A549 (cell line): Measurements from ENCODE around the gene LRP6. TPM values are rescaled to one million over a fixed set of nuclear protein-coding genes. Genes with fewer than 3 reads are reported as not detected.

Source experiments
- ATAC-seq, 2 experiments: fragments of 200-7000 bp in 1 of 2; fragments of >200 bp in 1 of 2; cut with Nextera tagmentation in 1 of 2; cut with Tn5 transposase in 1 of 2; 3 replicates each; pipeline versions ENCODE4 v1.8.0 to v1.9.1; 2018 to 2020; ENCODE audit warnings: mild to moderate bottlenecking in 1 of 2, moderate library complexity in 1 of 2
- CTCF ChIA-PET: fragments of 300-600 bp; sonication (Branson Sonifier 250); formaldehyde crosslinking; extraction: SDS; loops from one replicate; lab custom pipeline; 2021; ENCODE audit warnings: antibody characterized with exemption, inconsistent platforms; lab: Yijun Ruan, JAX
- POLR2A ChIA-PET: fragments of 350-600 bp; formaldehyde crosslinking; extraction: SDS; loops from one replicate; lab custom pipeline; 2021; ENCODE audit warnings: antibody characterized with exemption, inconsistent platforms; lab: Yijun Ruan, JAX
- DNase-seq, 2 experiments: peaks; one replicate each; pipeline versions ENCODE4 v3.0.0 to v3.0.0-alpha.2; 2011 to 2016; ENCODE audit warnings: low read depth in 1 of 2, low spot score in 1 of 2
- FAIRE-seq: peaks from 2 replicates; lab custom pipeline; 2011; peaks lifted over from hg19 to GRCh38; lab: Jason Lieb, UNC
- H3K27ac ChIP-seq, 2 experiments: fragments of >200 bp; sonication (Bioruptor Twin); formaldehyde crosslinking; 3 replicates each; pipeline ENCODE4 v1.5.1; 2016 to 2017
- H3K4me1 ChIP-seq: fragments of >200 bp; sonication (Bioruptor Twin); formaldehyde crosslinking; 3 replicates; pipeline ENCODE4 v1.6.1; 2016
- H3K4me2 ChIP-seq: fragments of >200 bp; sonication (Bioruptor Twin); formaldehyde crosslinking; 3 replicates; pipeline ENCODE4 v1.6.1; 2016
- H3K4me3 ChIP-seq: fragments of >200 bp; sonication (Bioruptor Twin); formaldehyde crosslinking; 3 replicates; pipeline ENCODE4 v1.5.1; 2016
- H3K9me3 ChIP-seq: fragments of >200 bp; sonication (Bioruptor Twin); formaldehyde crosslinking; 3 replicates; pipeline ENCODE4 v1.6.1; 2016
- BHLHE40 ChIP-seq: IDR thresholded peaks from 2 replicates; pipeline ENCODE4 v1.6.1; 2012; ENCODE audit warnings: low read depth, low read length, inconsistent platforms
- CBX8 ChIP-seq: fragments of 200-600 bp; sonication (generic); IDR thresholded peaks from 2 replicates; pipeline ENCODE4 v1.6.1; 2016
- CHD2 ChIP-seq: fragments of 150-350 bp; IDR thresholded peaks from 2 replicates; pipeline ENCODE4 v1.6.1; 2014; ENCODE audit warnings: low read length; ENCODE audit not compliant: partially characterized antibody
- CTCF ChIP-seq: fragments of >200 bp; sonication (Bioruptor Twin); formaldehyde crosslinking; IDR thresholded peaks from 3 replicates; pipeline ENCODE4 v1.5.1; 2016
- HDAC2 ChIP-seq: fragments of 200-600 bp; sonication (generic); IDR thresholded peaks from 2 replicates; pipeline ENCODE4 v1.6.1; 2016
- HES2 ChIP-seq: fragments of >200 bp; sonication (Bioruptor Twin); formaldehyde crosslinking; IDR thresholded peaks from 2 replicates; pipeline ENCODE4 v1.6.1; 2016
- HEYL ChIP-seq: fragments of 250-450 bp; sonication (Bioruptor Pico); IDR thresholded peaks from 2 replicates; pipeline ENCODE4 v1.8.0; 2021; ENCODE audit warnings: mild to moderate bottlenecking, moderate library complexity
- HOXA7 ChIP-seq: fragments of 250-450 bp; sonication (Bioruptor Pico); IDR thresholded peaks from 2 replicates; pipeline ENCODE4 v1.5.0; 2020; ENCODE audit warnings: mild to moderate bottlenecking, moderate library complexity
- HOXB5 ChIP-seq: fragments of 250-450 bp; sonication (Bioruptor Pico); IDR thresholded peaks from 2 replicates; pipeline ENCODE4 v1.5.0; 2020; ENCODE audit warnings: mild to moderate bottlenecking, moderate library complexity
- JUN ChIP-seq, 2 experiments: fragments of >200 bp; sonication (Bioruptor Twin); formaldehyde crosslinking; IDR thresholded peaks; 2 replicates in 1 of 2; 3 replicates in 1 of 2; pipeline ENCODE4 v1.6.1; 2016 to 2017
- KDM5A ChIP-seq: fragments of 200-600 bp; sonication (generic); IDR thresholded peaks from 2 replicates; pipeline ENCODE4 v1.6.1; 2016; ENCODE audit warnings: antibody characterized with exemption, mild to moderate bottlenecking
- MYC ChIP-seq: IDR thresholded peaks from 2 replicates; pipeline ENCODE4 v1.6.1; 2012; ENCODE audit warnings: mild to moderate bottlenecking, inconsistent platforms, low read length, improper control_type of control experiment, borderline replicate concordance
- PHF8 ChIP-seq: fragments of 200-600 bp; sonication (generic); IDR thresholded peaks from 2 replicates; pipeline ENCODE4 v1.6.1; 2016; ENCODE audit warnings: low read depth, mild to moderate bottlenecking, antibody characterized with exemption, moderate library complexity, borderline replicate concordance
- POLR2A ChIP-seq: IDR thresholded peaks from 2 replicates; pipeline ENCODE4 v1.6.1; 2012; ENCODE audit warnings: mild to moderate bottlenecking, low read length
- RAD21 ChIP-seq, 2 experiments: fragments of >200 bp in 1 of 2; sonication (Bioruptor Twin) in 1 of 2; formaldehyde crosslinking in 1 of 2; IDR thresholded peaks in 1 of 2; conservative IDR thresholded peaks in 1 of 2; 2 replicates in 1 of 2; 3 replicates in 1 of 2; pipeline ENCODE4 v1.6.1; 2012 to 2018; ENCODE audit warnings: inconsistent platforms in 1 of 2
- RARB ChIP-seq: fragments of 250-450 bp; sonication (Bioruptor Pico); IDR thresholded peaks from 2 replicates; pipeline ENCODE4 v1.8.0; 2021; ENCODE audit warnings: mild to moderate bottlenecking, moderate library complexity
- RCOR1 ChIP-seq: fragments of 150-350 bp; IDR thresholded peaks from 2 replicates; pipeline ENCODE4 v1.6.1; 2014; ENCODE audit warnings: antibody characterized with exemption, low read length, low read depth
- RFX5 ChIP-seq: fragments of 450-650 bp; IDR thresholded peaks from 2 replicates; pipeline ENCODE4 v1.7.1; 2014; ENCODE audit warnings: antibody characterized with exemption, mild to moderate bottlenecking, moderate library complexity
- RNF2 ChIP-seq: fragments of 200-600 bp; sonication (generic); IDR thresholded peaks from 2 replicates; pipeline ENCODE4 v1.6.1; 2016; ENCODE audit warnings: low read depth, mild to moderate bottlenecking, antibody characterized with exemption, moderate library complexity, borderline replicate concordance
- TFCP2L1 ChIP-seq: fragments of 250-450 bp; sonication (Bioruptor Pico); IDR thresholded peaks from 2 replicates; pipeline ENCODE4 v1.5.0; 2021; ENCODE audit warnings: mild to moderate bottlenecking
- TP53 ChIP-seq: fragments of 250-450 bp; sonication (Bioruptor Pico); IDR thresholded peaks from 2 replicates; pipeline ENCODE4 v1.5.0; 2021; ENCODE audit warnings: mild to moderate bottlenecking, moderate library complexity
- ZC3H11A ChIP-seq: fragments of 450-650 bp; IDR thresholded peaks from 2 replicates; pipeline ENCODE4 v1.6.1; 2014; ENCODE audit warnings: antibody characterized with exemption, mild to moderate bottlenecking
- ZFP36 ChIP-seq: fragments of 450-650 bp; IDR thresholded peaks from 2 replicates; pipeline ENCODE4 v1.6.1; 2014; ENCODE audit warnings: borderline replicate concordance; ENCODE audit not compliant: partially characterized antibody
- ZSCAN20 ChIP-seq: fragments of 250-450 bp; sonication (Bioruptor Pico); IDR thresholded peaks from 2 replicates; pipeline ENCODE4 v1.8.0; 2022; ENCODE audit warnings: mild to moderate bottlenecking, moderate library complexity
- WGBS: methylation state at CpG from one replicate; pipeline ENCODE4 v1.1.6; 2017; ENCODE audit errors: missing lambda C conversion rate; 5-methylcytosine and 5-hydroxymethylcytosine counted together
- polyA plus RNA-seq, 4 experiments: library from polyadenylated mRNA; depleted of rRNA in 3 of 4; stranded (reverse); fragments of >200 nt; fragmentation: RNase III in 1 of 4; extraction: RNeasy Plus Mini Kit Qiagen cat#74134 plus additional on column Dnase treatment in 1 of 4; gene quantifications; 2 replicates in 3 of 4; 3 replicates in 1 of 4; pipeline ENCODE4 v1.2.3, GENCODE V29; 2011 to 2017
- TF ChIP-seq, protein P1 (sequence below): fragments of 250-450 bp; sonication (Bioruptor Pico); IDR thresholded peaks from 2 replicates; pipeline ENCODE4 v1.5.0; 2021; ENCODE audit warnings: mild to moderate bottlenecking, moderate library complexity, borderline replicate concordance
- TF ChIP-seq, protein P2 (sequence below): IDR thresholded peaks from 2 replicates; pipeline ENCODE4 v1.6.1; 2012

LRP6 gene
- polyA plus RNA-seq, 2 of the 4 experiments (the other 2 are of a cell fraction) = 26.6 to 50.3 TPM

DNA sequence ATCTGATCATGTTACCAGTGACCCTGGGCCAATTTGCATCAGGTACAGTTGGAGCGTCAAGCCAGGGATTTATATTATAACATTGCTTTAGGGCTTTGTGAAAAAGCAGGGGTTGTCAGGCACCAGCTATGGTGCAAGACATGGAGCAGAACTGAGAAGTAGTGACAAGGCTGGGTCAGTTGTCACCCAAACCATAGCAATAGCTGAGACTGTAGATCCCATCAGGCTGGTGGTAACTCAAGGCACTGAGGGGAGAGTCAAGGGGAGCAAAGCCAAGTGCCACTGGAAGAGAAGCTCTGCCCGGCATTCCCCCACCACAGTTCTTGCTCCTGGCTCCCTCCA, 179.2 kb downstream of the LRP6 start:
- no peak overlapping the region for H3K4me2 ChIP-seq
- CTCF ChIA-PET = interaction anchor here (0.9 to 9.8 kb wide), 3 partner anchors 10 to 262 kb away, joined by 3 to 214 read pairs (median 3); partner anchors contain the start of gene MANSC1
- TF ChIP-seq POLR2A = no peak
- no peak for TF ChIP-seq TFCP2L1
- no peak for TF ChIP-seq ZC3H11A
- no peak for TF ChIP-seq RCOR1
- no peak for TF ChIP-seq TP53 (CRISPR knock-in tag)
- no peak for TF ChIP-seq RNF2
- TF ChIP-seq, protein P1, sequence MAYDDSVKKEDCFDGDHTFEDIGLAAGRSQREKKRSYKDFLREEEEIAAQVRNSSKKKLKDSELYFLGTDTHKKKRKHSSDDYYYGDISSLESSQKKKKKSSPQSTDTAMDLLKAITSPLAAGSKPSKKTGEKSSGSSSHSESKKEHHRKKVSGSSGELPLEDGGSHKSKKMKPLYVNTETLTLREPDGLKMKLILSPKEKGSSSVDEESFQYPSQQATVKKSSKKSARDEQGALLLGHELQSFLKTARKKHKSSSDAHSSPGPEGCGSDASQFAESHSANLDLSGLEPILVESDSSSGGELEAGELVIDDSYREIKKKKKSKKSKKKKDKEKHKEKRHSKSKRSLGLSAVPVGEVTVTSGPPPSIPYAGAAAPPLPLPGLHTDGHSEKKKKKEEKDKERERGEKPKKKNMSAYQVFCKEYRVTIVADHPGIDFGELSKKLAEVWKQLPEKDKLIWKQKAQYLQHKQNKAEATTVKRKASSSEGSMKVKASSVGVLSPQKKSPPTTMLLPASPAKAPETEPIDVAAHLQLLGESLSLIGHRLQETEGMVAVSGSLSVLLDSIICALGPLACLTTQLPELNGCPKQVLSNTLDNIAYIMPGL = no peak
- no peak for TF ChIP-seq RFX5
- no peak for TF ChIP-seq MYC
- no peak for TF ChIP-seq KDM5A
- no peak for TF ChIP-seq ZSCAN20 (CRISPR knock-in tag)
- TF ChIP-seq HES2 = no peak
- no peak for TF ChIP-seq RARB (CRISPR knock-in tag)
- TF ChIP-seq CTCF = no peak
- TF ChIP-seq, all 56 proteins: peak for 0
- Histone ChIP-seq H3K4me1 (peaks cover 6% of the 10 kb centered on the region), H3K4me3 (no peak overlapping the region), H3K27ac (no peak overlapping the region), H3K9me3 (no peaks in the 10 kb centered on the region)
- no peak for DNase-seq
- FAIRE-seq = no peak
- 90% methylated on average over 2 of the region's 2 CpGs for WGBS
- no peak for ATAC-seq
- POLR2A ChIA-PET = no interaction called here

GRCh38 chr12:12086973-12087692, 179.7 kb downstream of the LRP6 start:
- H3K4me1 ChIP-seq = peaks cover 5% of the 10 kb centered on the region
- no peaks in the 10 kb centered on the region for H3K9me3 ChIP-seq
- TF ChIP-seq HOXB5 (CRISPR knock-in tag) (no peak), HOXA7 (CRISPR knock-in tag) (no peak), PHF8 (no peak), ZFP36 (no peak), CHD2 (no peak), MYC (no peak), RNF2 (no peak), POLR2A (no peak), CTCF (no peak), HDAC2 (no peak), HES2 (no peak), RCOR1 (no peak), CBX8 (no peak), HEYL (no peak), RAD21 (conservative IDR thresholded peaks at IDR 0.05 in 1 of 2, IDR thresholded peaks at IDR 0.05 in 1 of 2) (no peak), JUN (IDR thresholded peaks at IDR 0.05) (no peak), BHLHE40 (no peak)
- TF ChIP-seq, protein P2, sequence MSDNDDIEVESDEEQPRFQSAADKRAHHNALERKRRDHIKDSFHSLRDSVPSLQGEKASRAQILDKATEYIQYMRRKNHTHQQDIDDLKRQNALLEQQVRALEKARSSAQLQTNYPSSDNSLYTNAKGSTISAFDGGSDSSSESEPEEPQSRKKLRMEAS = no peak
- ATAC-seq (no peak), FAIRE-seq (no peak), DNase-seq (no peak)
- no peak overlapping the region for H3K4me2 ChIP-seq
- 88% methylated on average over 9 of the region's 9 CpGs for WGBS
- no peak overlapping the region for H3K27ac ChIP-seq
- POLR2A ChIA-PET = no interaction called here
- H3K4me3 ChIP-seq = no peak overlapping the region
- CTCF ChIA-PET = interaction anchor here (0.9 to 9.8 kb wide), 3 partner anchors 9 to 263 kb away, joined by 3 to 214 read pairs (median 3); partner anchors contain the start of gene MANSC1
